HepG2 (cell line): ENCODE data around the gene RIN3. TPM values are rescaled to one million over a fixed set of nuclear protein-coding genes. Genes with fewer than 3 reads are reported as not detected.

Source experiments
- ADNP ChIP-seq: sonication (generic); formaldehyde crosslinking; IDR thresholded peaks from 2 replicates; pipeline ENCODE4 v1.4.0; 2020; ENCODE audit warnings: missing genetic modification reagents
- CCDC6 ChIP-seq: sonication (generic); formaldehyde crosslinking; IDR thresholded peaks from 2 replicates; pipeline ENCODE4 v1.8.1; 2022; ENCODE audit warnings: mild to moderate bottlenecking, missing genetic modification reagents, moderate library complexity
- FOXA1 ChIP-seq, 2 experiments: fragments of 450-650 bp in 1 of 2; sonication (generic) in 1 of 2; formaldehyde crosslinking in 1 of 2; IDR thresholded peaks; 2 replicates each; pipeline versions ENCODE4 v1.4.0 to v1.6.1; 2016 to 2020; ENCODE audit warnings: missing genetic modification reagents in 1 of 2
- FOXA3 ChIP-seq: IDR thresholded peaks from 2 replicates; pipeline ENCODE4 v1.6.1; 2016; ENCODE audit warnings: missing genetic modification reagents, missing compliant biosample characterization
- HMG20A ChIP-seq: IDR thresholded peaks from 2 replicates; pipeline ENCODE4 v1.6.1; 2016; ENCODE audit warnings: borderline replicate concordance
- NR2F2 ChIP-seq: IDR thresholded peaks from 2 replicates; pipeline ENCODE4 v1.6.1; 2012; ENCODE audit warnings: low read depth, inconsistent platforms, borderline replicate concordance
- PITX1 ChIP-seq: sonication (generic); formaldehyde crosslinking; IDR thresholded peaks from 2 replicates; pipeline ENCODE4 v1.5.1; 2020; ENCODE audit warnings: mild to moderate bottlenecking, missing genetic modification reagents
- RERE ChIP-seq: IDR thresholded peaks from 2 replicates; pipeline ENCODE4 v1.6.1; 2016; ENCODE audit warnings: low read depth, missing genetic modification reagents, missing compliant biosample characterization
- RFXANK ChIP-seq: IDR thresholded peaks from 2 replicates; pipeline ENCODE4 v1.6.1; 2016
- SETDB1 ChIP-seq: sonication (generic); formaldehyde crosslinking; IDR thresholded peaks from 2 replicates; pipeline ENCODE4 v1.5.1; 2020; ENCODE audit warnings: missing genetic modification reagents, mild to moderate bottlenecking, borderline replicate concordance
- ZBTB34 ChIP-seq: sonication (generic); formaldehyde crosslinking; IDR thresholded peaks from 2 replicates; pipeline ENCODE4 v1.8.0; 2022; ENCODE audit warnings: mild to moderate bottlenecking, missing genetic modification reagents
- ZBTB44 ChIP-seq: sonication (generic); formaldehyde crosslinking; IDR thresholded peaks from 2 replicates; pipeline ENCODE4 v1.4.0; 2020; ENCODE audit warnings: missing genetic modification reagents
- ZFP62 ChIP-seq: sonication (generic); formaldehyde crosslinking; IDR thresholded peaks from 2 replicates; pipeline ENCODE4 v1.4.0; 2020; ENCODE audit warnings: missing genetic modification reagents
- ZMYM2 ChIP-seq: sonication (generic); formaldehyde crosslinking; IDR thresholded peaks from 2 replicates; pipeline ENCODE4 v1.8.0; 2022; ENCODE audit warnings: mild to moderate bottlenecking, missing genetic modification reagents
- ZNF331 ChIP-seq: sonication (generic); formaldehyde crosslinking; IDR thresholded peaks from 2 replicates; pipeline ENCODE4 v1.4.0; 2020; ENCODE audit warnings: missing genetic modification reagents
- ZNF576 ChIP-seq: sonication (generic); formaldehyde crosslinking; IDR thresholded peaks from 2 replicates; pipeline ENCODE4 v1.4.0; 2020; ENCODE audit warnings: mild to moderate bottlenecking, missing genetic modification reagents
- ZNF629 ChIP-seq: sonication (generic); formaldehyde crosslinking; conservative IDR thresholded peaks from 2 replicates; pipeline ENCODE4 v1.5.0; 2020; ENCODE audit warnings: missing genetic modification reagents
- ZNF644 ChIP-seq: IDR thresholded peaks from 2 replicates; pipeline ENCODE4 v1.6.1; 2016; ENCODE audit warnings: low read depth
- ZNF678 ChIP-seq: sonication (generic); formaldehyde crosslinking; IDR thresholded peaks from 2 replicates; pipeline ENCODE4 v1.4.0; 2020; ENCODE audit warnings: mild to moderate bottlenecking, missing genetic modification reagents
- ZSCAN20 ChIP-seq: sonication (generic); formaldehyde crosslinking; IDR thresholded peaks from 2 replicates; pipeline ENCODE4 v1.4.0; 2020; ENCODE audit warnings: missing genetic modification reagents, mild to moderate bottlenecking, borderline replicate concordance
- polyA plus RNA-seq, 8 experiments: library from polyadenylated mRNA; depleted of rRNA in 3 of 8; stranded (reverse) in 7 of 8; unstranded in 1 of 8; fragments of >200 nt; fragmentation: Illumina TruSeq in 4 of 8; extraction: Trizol in 4 of 8; gene quantifications; 2 replicates each; pipeline versions ENCODE4 v1.2.1 to v1.2.3, GENCODE V29; 2011 to 2016; ENCODE audit warnings: low read depth in 4 of 8, missing spikeins in 1 of 8, mixed read lengths in 1 of 8; ENCODE audit not compliant: insufficient read depth in 1 of 8
- total RNA-seq, 5 experiments: library from RNA; depleted of rRNA; stranded (reverse); fragments of >200 nt; fragmentation: Illumina TruSeq; extraction: Trizol; gene quantifications; 2 replicates each; pipeline ENCODE4 v1.2.3, GENCODE V29; 2016; ENCODE audit warnings: low read depth in 1 of 5

RIN3 gene
- total and polyA plus RNA-seq, 2 of the 13 experiments (the other 11 are each of a cell fraction or from before 2014, with no cell fraction given): 2.3 to 3.6 TPM

GRCh38 chr14:92589213-92589852, 75.8 kb downstream of the RIN3 start (continued):
- 0 out of 2 replicates have a peak, but pooled peaks have one; percentile 11 for TF ChIP-seq ZNF331 (CRISPR knock-in tag)
- TF ChIP-seq ZNF629 (CRISPR knock-in tag): peak; percentile 83
- TF ChIP-seq PITX1 (CRISPR knock-in tag): no peak
- no peak for TF ChIP-seq RFXANK
- TF ChIP-seq HMG20A (CRISPR knock-in tag): no peak
- no peak for TF ChIP-seq ZBTB44 (CRISPR knock-in tag)
- no peak for TF ChIP-seq ZSCAN20 (CRISPR knock-in tag)
- TF ChIP-seq ZBTB34 (CRISPR knock-in tag): no peak
- no peak for TF ChIP-seq ZNF644 (CRISPR knock-in tag)
- TF ChIP-seq ZNF576: no peak
- no peak for TF ChIP-seq RERE (CRISPR knock-in tag)
- no peak for TF ChIP-seq FOXA1 (IDR thresholded peaks at IDR 0.05)
- TF ChIP-seq FOXA1 (CRISPR knock-in tag; IDR thresholded peaks at IDR 0.05): no peak
- 0 out of 2 replicates have a peak, but pooled peaks have one; percentile 46 for TF ChIP-seq ADNP (CRISPR knock-in tag)
- TF ChIP-seq SETDB1 (CRISPR knock-in tag): no peak
- TF ChIP-seq ZMYM2 (CRISPR knock-in tag): no peak
- no peak for TF ChIP-seq FOXA3
- no peak for TF ChIP-seq CCDC6 (CRISPR knock-in tag)
- TF ChIP-seq NR2F2: no peak
- TF ChIP-seq ZFP62 (CRISPR knock-in tag): no peak
- TF ChIP-seq ZNF678 (CRISPR knock-in tag): no peak
